GM18951 (cell line): Measurements from ENCODE around the gene EXOC4.

Source experiments
- POLR2A ChIP-seq: IDR thresholded peaks from 4 replicates; pipeline ENCODE4 v1.6.1; 2011; ENCODE audit warnings: mild to moderate bottlenecking; ENCODE audit not compliant: insufficient read length, insufficient read depth; ENCODE audit errors: extremely low read depth
- in situ Hi-C: fragments of 300-500 bp; cut with MboI; formaldehyde crosslinking; loops from one replicate; pipeline ENCODE4 v1.12.0; 2022; ENCODE audit warnings: low sequenced_read_pairs, mixed read lengths, inconsistent platforms; ENCODE audit not compliant: unreplicated experiment

The EXOC4 gene

GRCh38 chr7:133843341-133843740, 590.5 kb downstream of the EXOC4 start:
- in situ Hi-C loops: no loop called here
- TF ChIP-seq POLR2A: no peak

- in situ Hi-C loops: no loop called here
- TF ChIP-seq POLR2A: no peak
Measured at GRCh38 chr7:133845005-133845404, 592.1 kb downstream of the EXOC4 start.

- in situ Hi-C loops: no loop called here
- no peak for TF ChIP-seq POLR2A
Measured at GRCh38 chr7:133846203-133846945, 593.5 kb downstream of the EXOC4 start.

- in situ Hi-C loops: no loop called here
- TF ChIP-seq POLR2A: no peak
Measured at GRCh38 chr7:133850497-133851280, 597.8 kb downstream of the EXOC4 start.

DNA sequence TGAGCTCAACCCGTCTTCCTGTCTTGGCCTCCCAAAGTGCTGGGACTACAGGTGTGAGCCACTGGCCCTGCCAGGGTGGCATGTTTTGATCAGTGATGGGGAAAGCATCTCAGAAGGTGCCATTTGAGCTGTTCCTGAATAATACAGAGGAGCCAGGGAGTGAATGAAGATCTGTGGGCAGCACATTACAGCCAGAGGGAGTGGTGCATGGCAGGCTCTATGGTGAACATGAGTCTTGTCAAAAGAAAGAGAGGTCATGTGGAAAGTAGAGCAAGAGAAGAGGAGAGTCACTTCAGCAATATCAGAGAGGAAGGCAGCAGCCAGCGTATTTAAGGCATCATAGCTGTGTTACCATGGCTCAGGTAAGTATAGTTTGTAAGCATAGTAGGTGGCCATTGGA, 598.5 kb downstream of the EXOC4 start:
- in situ Hi-C loops: no loop called here
- no peak for TF ChIP-seq POLR2A

DNA sequence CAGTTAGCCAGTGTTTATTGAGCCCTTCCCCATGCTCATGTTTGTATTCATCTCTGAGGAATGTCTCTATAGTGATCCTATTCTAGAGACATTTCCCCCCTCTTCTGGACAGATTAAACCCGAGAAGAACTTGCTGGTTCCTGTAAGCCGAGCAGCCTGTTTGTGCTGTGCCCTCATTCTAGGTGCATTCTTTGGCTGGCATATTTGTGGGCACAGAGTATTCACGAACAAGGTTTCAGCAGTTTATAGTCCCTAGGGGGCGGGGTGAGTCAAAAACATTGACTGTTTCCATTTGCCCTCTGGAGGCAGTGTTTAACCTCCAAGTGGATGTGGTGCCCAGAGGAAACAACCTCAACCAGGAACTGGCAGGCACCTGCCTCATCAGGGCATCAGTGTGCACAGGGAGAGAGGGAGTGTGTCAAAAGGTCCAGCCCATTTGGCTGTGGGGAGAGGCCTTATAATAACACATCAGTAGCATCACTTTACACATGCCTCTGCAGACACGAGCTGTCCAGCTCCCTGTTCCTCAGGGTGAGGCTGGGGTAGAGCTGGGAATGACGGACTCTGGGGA, 600.9 kb downstream of the EXOC4 start:
- no peak for TF ChIP-seq POLR2A
- in situ Hi-C loops: no loop called here

- no peak for TF ChIP-seq POLR2A
Measured at GRCh38 chr7:133854739-133855138, 601.9 kb downstream of the EXOC4 start.

GRCh38 chr7:133857376-133858119, 604.7 kb downstream of the EXOC4 start:
- in situ Hi-C loops: no loop called here
- no peak for TF ChIP-seq POLR2A

More at GRCh38 chr7:133854739-133855138, 601.9 kb downstream of the EXOC4 start:
- in situ Hi-C loops: no loop called here

- in situ Hi-C loops: no loop called here
- no peak for TF ChIP-seq POLR2A
Measured at GRCh38 chr7:133858311-133858710, 605.4 kb downstream of the EXOC4 start.

DNA sequence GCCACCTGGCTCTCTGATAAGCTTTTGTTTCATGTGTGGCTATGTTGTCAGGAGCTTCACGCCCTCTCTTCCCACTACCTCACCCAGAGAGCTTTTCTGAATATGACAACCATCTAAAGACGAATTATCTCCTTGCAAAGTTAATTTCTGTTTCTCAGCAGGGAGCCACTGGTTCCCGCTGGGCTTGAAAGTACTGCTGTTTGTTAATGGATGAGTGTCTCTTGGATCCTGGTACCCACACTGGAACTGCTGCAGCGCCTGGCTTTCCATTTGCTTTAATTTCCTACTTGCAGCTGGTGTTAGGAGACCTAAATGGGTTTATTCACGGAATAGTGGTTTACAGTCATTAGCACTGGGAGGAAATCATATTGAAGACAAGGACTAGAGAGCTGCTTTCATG, 606.4 kb downstream of the EXOC4 start:
- in situ Hi-C loops: no loop called here
- no peak for TF ChIP-seq POLR2A

DNA sequence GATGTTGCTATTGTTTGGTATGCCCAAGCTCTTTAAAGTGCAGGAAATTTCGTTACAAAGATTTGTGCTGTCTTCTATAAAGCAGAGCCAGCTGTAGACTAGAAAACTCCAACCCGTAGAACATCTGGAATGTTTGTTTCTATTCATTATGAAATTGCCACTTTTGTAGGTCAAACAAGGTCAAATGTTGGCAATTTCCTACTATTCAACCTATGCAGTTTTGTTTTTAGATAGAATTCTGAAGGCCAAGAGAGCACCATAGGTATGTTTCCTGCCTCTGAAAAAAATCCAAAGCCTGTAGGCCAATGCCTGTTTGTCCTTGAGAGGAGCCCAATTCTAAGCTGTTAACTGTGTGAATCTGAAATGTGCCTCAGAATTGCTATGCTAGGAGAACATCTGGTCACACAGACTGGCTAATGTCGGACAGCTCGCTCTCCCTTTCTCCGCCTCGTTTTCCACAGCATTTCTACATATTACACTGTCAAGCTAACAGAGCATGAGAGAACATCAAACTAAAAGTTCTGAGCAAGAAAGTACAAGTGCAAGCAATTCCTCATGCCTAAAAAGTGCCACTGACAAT, 607.1 kb downstream of the EXOC4 start:
- in situ Hi-C loops: no loop called here
- no peak for TF ChIP-seq POLR2A

DNA sequence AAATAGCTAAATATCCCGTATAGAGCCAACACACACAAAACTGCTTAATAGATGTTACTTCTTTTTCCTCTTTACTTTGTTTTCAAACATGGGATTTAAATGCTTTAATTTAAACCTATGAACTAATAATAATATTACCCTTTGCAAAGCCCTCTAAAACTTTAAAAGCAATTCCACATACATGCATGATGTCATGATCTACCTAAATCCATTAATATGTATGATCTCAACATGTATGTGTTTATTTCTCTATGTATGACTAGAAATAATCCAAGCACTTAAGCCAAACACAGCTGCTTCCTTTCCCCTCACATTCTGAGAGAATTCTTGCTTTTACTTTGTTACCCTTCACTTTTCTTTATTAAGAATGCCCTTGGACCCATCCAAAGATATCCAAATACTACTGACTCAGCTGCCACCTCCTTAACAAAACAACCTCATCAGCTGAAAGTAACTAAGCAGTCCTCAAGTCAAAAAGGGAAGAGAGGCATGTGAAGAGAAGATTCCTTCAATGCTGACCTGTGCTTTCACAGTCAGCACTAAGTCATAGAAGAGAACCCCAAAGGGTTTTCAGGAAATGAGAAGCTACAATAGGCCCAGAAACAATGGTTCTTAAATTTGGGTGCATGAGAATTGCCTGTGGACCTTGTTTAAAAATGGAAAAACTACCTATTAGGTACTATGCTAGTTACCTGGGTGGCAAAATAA, 607.9 kb downstream of the EXOC4 start:
- in situ Hi-C loops: no loop called here
- TF ChIP-seq POLR2A: no peak
